Measurements from ENCODE around the gene HLA-DQA1. TPM values are rescaled to one million over a fixed set of nuclear protein-coding genes. Genes with fewer than 3 reads are reported as not detected.

Gene HLA-DQA1
- total RNA-seq, 1 experiment from 2014 or later: 0.86 TPM

DNA sequence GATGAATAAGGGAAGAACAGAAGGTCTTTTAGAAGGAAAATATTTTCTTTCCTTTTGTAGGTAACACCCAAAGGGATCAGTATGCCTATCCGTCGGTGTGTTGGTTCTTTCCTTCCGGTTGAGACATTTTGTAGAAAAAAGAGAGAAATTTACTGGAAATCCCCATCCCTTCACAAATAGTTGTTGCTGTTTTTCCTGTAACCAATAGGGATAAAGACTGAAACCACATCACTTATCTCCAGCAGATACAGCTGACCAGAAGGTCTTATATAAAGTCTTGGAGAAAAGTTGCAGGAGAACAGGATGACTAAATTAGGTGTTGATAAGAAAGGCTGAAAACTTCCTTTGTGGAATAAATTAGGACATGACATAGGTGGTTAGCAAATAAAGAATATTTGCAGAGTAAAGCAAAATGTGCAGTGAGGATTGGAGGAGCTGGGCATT, 32.8 kb upstream of the HLA-DQA1 start:
- Histone ChIP-seq H3K9me3 (ENCODE audit: control insufficient read depth in 1 of 2, insufficient read depth in 1 of 2, low read depth in 1 of 2, low read length in 2 of 2) (no peaks in the 10 kb centered on the region), H3K9me2 (ENCODE audit: insufficient read depth) (no peaks in the 10 kb centered on the region), H3K36me3 (ENCODE audit: control insufficient read depth in 1 of 2, insufficient read depth in 2 of 2, low read length in 2 of 2) (no peaks in the 10 kb centered on the region), H3K4me1 (ENCODE audit: control insufficient read depth in 1 of 2, insufficient read depth in 2 of 2, low read length in 2 of 2) (peaks cover 0 to 2% of the 10 kb centered on the region in 2 experiments; a peak in 3 of 4 replicates), H4K20me1 (ENCODE audit: insufficient read depth) (no peaks in the 10 kb centered on the region), H3K4me2 (ENCODE audit: low read length) (no peak overlapping the region), H3K9ac (ENCODE audit: low read length) (no peak overlapping the region), H2AFZ (ENCODE audit: low read depth, low read length, poor library complexity, severe bottlenecking) (no peak overlapping the region), H3K27me3 (ENCODE audit: insufficient read depth, low read length) (no peaks in the 10 kb centered on the region), H3K79me2 (ENCODE audit: insufficient read depth, low read length) (no peaks in the 10 kb centered on the region), H3K27ac (ENCODE audit: low read depth, low read length) (no peak overlapping the region), H3K4me3 (replicated peaks in 1 of 2; ENCODE audit: low read depth in 1 of 2, low read length in 2 of 2) (no peak overlapping the region)
- ChIA-PET RAD21 (ENCODE audit: low non-redundant PET in 1 of 2, low total read pairs in 2 of 2, uncharacterized antibody in 2 of 2, unreplicated experiment in 2 of 2) (no interaction called here), POLR2A (no interaction called here), CTCF (no interaction called here)
- ATAC-seq: no peak
- TF ChIP-seq ELF1 (IDR thresholded peaks at IDR 0.05; ENCODE audit: borderline replicate concordance, low read depth) (no peak), SIN3A (IDR thresholded peaks at IDR 0.05; ENCODE audit: low read depth) (no peak), YY1 (IDR thresholded peaks at IDR 0.05; ENCODE audit: extremely low read depth, insufficient replicate concordance, low read depth, low read length) (no peak), FOSL1 (IDR thresholded peaks at IDR 0.05; ENCODE audit: low read depth) (no peak), CEBPB (IDR thresholded peaks at IDR 0.05; ENCODE audit: low read depth) (no peak), ZNF274 (IDR thresholded peaks at IDR 0.05; ENCODE audit: low read depth, low read length) (no peak), ZFX (IDR thresholded peaks at IDR 0.05) (no peak), RAD21 (IDR thresholded peaks at IDR 0.05; ENCODE audit: low read depth) (no peak), JUND (IDR thresholded peaks at IDR 0.05) (no peak), EZH2phosphoT487 (IDR thresholded peaks at IDR 0.05; ENCODE audit: borderline replicate concordance) (no peak), POLR2AphosphoS5 (IDR thresholded peaks at IDR 0.05; ENCODE audit: low read depth, low read length) (no peak), CBX3 (IDR thresholded peaks at IDR 0.05; ENCODE audit: low read depth) (no peak), SP1 (IDR thresholded peaks at IDR 0.05; ENCODE audit: low read depth) (no peak), POLR2A (IDR thresholded peaks at IDR 0.05; ENCODE audit: borderline replicate concordance, extremely low read depth, insufficient read depth, insufficient read length) (no peak), EGR1 (IDR thresholded peaks at IDR 0.05; ENCODE audit: low read depth) (no peak)
- TF ChIP-seq, protein P1, sequence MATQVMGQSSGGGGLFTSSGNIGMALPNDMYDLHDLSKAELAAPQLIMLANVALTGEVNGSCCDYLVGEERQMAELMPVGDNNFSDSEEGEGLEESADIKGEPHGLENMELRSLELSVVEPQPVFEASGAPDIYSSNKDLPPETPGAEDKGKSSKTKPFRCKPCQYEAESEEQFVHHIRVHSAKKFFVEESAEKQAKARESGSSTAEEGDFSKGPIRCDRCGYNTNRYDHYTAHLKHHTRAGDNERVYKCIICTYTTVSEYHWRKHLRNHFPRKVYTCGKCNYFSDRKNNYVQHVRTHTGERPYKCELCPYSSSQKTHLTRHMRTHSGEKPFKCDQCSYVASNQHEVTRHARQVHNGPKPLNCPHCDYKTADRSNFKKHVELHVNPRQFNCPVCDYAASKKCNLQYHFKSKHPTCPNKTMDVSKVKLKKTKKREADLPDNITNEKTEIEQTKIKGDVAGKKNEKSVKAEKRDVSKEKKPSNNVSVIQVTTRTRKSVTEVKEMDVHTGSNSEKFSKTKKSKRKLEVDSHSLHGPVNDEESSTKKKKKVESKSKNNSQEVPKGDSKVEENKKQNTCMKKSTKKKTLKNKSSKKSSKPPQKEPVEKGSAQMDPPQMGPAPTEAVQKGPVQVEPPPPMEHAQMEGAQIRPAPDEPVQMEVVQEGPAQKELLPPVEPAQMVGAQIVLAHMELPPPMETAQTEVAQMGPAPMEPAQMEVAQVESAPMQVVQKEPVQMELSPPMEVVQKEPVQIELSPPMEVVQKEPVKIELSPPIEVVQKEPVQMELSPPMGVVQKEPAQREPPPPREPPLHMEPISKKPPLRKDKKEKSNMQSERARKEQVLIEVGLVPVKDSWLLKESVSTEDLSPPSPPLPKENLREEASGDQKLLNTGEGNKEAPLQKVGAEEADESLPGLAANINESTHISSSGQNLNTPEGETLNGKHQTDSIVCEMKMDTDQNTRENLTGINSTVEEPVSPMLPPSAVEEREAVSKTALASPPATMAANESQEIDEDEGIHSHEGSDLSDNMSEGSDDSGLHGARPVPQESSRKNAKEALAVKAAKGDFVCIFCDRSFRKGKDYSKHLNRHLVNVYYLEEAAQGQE (IDR thresholded peaks at IDR 0.05; ENCODE audit: low read depth): no peak
- TF ChIP-seq, protein P2, sequence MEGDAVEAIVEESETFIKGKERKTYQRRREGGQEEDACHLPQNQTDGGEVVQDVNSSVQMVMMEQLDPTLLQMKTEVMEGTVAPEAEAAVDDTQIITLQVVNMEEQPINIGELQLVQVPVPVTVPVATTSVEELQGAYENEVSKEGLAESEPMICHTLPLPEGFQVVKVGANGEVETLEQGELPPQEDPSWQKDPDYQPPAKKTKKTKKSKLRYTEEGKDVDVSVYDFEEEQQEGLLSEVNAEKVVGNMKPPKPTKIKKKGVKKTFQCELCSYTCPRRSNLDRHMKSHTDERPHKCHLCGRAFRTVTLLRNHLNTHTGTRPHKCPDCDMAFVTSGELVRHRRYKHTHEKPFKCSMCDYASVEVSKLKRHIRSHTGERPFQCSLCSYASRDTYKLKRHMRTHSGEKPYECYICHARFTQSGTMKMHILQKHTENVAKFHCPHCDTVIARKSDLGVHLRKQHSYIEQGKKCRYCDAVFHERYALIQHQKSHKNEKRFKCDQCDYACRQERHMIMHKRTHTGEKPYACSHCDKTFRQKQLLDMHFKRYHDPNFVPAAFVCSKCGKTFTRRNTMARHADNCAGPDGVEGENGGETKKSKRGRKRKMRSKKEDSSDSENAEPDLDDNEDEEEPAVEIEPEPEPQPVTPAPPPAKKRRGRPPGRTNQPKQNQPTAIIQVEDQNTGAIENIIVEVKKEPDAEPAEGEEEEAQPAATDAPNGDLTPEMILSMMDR (IDR thresholded peaks at IDR 0.05 in 2 of 3, conservative IDR thresholded peaks at IDR 0.05 in 1 of 3; ENCODE audit: borderline replicate concordance in 1 of 3, insufficient read depth in 1 of 3, low read depth in 2 of 3, low read length in 2 of 3): no peak
- TF ChIP-seq, protein P3, sequence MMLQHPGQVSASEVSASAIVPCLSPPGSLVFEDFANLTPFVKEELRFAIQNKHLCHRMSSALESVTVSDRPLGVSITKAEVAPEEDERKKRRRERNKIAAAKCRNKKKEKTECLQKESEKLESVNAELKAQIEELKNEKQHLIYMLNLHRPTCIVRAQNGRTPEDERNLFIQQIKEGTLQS (IDR thresholded peaks at IDR 0.05): no peak
- TF ChIP-seq, protein P4, sequence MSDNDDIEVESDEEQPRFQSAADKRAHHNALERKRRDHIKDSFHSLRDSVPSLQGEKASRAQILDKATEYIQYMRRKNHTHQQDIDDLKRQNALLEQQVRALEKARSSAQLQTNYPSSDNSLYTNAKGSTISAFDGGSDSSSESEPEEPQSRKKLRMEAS (IDR thresholded peaks at IDR 0.05): no peak
- TF ChIP-seq, protein P5, sequence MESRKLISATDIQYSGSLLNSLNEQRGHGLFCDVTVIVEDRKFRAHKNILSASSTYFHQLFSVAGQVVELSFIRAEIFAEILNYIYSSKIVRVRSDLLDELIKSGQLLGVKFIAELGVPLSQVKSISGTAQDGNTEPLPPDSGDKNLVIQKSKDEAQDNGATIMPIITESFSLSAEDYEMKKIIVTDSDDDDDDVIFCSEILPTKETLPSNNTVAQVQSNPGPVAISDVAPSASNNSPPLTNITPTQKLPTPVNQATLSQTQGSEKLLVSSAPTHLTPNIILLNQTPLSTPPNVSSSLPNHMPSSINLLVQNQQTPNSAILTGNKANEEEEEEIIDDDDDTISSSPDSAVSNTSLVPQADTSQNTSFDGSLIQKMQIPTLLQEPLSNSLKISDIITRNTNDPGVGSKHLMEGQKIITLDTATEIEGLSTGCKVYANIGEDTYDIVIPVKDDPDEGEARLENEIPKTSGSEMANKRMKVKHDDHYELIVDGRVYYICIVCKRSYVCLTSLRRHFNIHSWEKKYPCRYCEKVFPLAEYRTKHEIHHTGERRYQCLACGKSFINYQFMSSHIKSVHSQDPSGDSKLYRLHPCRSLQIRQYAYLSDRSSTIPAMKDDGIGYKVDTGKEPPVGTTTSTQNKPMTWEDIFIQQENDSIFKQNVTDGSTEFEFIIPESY (IDR thresholded peaks at IDR 0.05; ENCODE audit: extremely low read depth, insufficient replicate concordance, low read length): no peak
- no TSS peak for BruUV-seq (replicated peaks)
- DNase-seq (ENCODE audit: low read depth, low spot score): no peak
- intact Hi-C loops (cut with micrococcal nuclease): no loop called here
